Measurements from ENCODE around the gene APOF. TPM values are rescaled to one million over a fixed set of nuclear protein-coding genes. Genes with fewer than 3 reads are reported as not detected.

APOF gene
- total and polyA plus RNA-seq, 10 of the 15 experiments (the other 5 are each of a cell fraction or from before 2014, with no cell fraction given) = 0.04 to 0.19 (median 0.11) TPM; not detected in 5

- TF ChIP-seq ZNF622 (IDR thresholded peaks at IDR 0.05) (no peak), SMC3 (IDR thresholded peaks at IDR 0.05; ENCODE audit: borderline replicate concordance, low read length) (0 out of 2 replicates have a peak, but pooled peaks have one; percentile 10), ZNF687 (IDR thresholded peaks at IDR 0.05) (no peak), HSF1 (IDR thresholded peaks at IDR 0.05; ENCODE audit: low read depth, low read length) (peak; percentile 74; the same call in 1 of the 2 replicates), LARP7 (IDR thresholded peaks at IDR 0.05) (no peak; the same call in 1 of the 2 replicates), CHD2 (IDR thresholded peaks at IDR 0.05; ENCODE audit: borderline replicate concordance, low read depth, low read length) (peak; percentile 85), POU2F2 (IDR thresholded peaks at IDR 0.05; ENCODE audit: borderline replicate concordance, low read depth, low read length) (0 out of 3 replicates have a peak, but pooled peaks have one; percentile 47), SKIL (IDR thresholded peaks at IDR 0.05; ENCODE audit: low read depth, poor library complexity, severe bottlenecking) (no peak), ZBTB33 (IDR thresholded peaks at IDR 0.05) (no peak), MEF2A (IDR thresholded peaks at IDR 0.05; ENCODE audit: insufficient read depth, low read depth, low read length) (no peak), RUNX3 (IDR thresholded peaks at IDR 0.05; ENCODE audit: low read length) (peak; percentile 69), SREBF1 (IDR thresholded peaks at IDR 0.05; ENCODE audit: low read length) (peak; percentile 13; the same call in 1 of the 2 replicates), BMI1 (IDR thresholded peaks at IDR 0.05; ENCODE audit: borderline replicate concordance) (no peak), SUPT20H (IDR thresholded peaks at IDR 0.05; ENCODE audit: borderline replicate concordance, control insufficient read depth, low read depth, low read length) (no peak), MLLT1 (IDR thresholded peaks at IDR 0.05) (peak; percentile 100)
These were observed 2.5 kb downstream of the APOF start, which contains the start of gene STAT2 (continued) for GRCh38 chr12:56359851-56360767.
